Keratinocyte (primary cell): Measurements from ENCODE around the gene NBEA.

Experiments
- EZH2 ChIP-seq: IDR thresholded peaks from one replicate; pipeline ENCODE4 v1.6.1; 2012; ENCODE audit warnings: inconsistent platforms, mild to moderate bottlenecking, low read length, moderate library complexity
- TF ChIP-seq, protein P1 (sequence below), 3 experiments: IDR thresholded peaks in 1 of 3; conservative IDR thresholded peaks in 1 of 3; optimal IDR thresholded peaks in 1 of 3; 2 replicates in 2 of 3; 3 replicates in 1 of 3; pipeline versions ENCODE3 to v1.5.1; 2011; ENCODE audit warnings: low read length in 3 of 3, mild to moderate bottlenecking in 3 of 3, moderate library complexity in 2 of 3, control low read depth in 1 of 3, inconsistent platforms in 1 of 3; ENCODE audit not compliant: insufficient read depth in 2 of 3; ENCODE audit errors: extremely low read depth in 1 of 3

DNA sequence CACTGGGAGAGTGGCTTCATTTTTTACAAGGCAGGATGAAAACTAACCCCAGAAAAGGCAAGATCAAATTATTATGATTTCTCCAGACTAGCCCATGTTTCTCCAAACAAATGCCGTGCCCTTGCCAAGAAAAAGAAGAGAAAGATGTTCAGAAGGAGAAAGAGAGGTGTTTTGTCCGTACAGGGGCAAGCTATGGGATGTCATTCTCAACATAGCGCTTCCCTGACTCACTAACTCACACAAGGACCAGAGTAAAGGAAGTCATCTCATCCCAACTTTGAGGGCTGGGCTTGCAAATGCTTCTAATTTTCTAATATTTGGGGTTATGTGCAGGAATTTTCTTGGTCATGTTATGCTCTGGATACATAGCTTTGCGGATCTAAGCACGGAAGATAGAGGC, 758.6 kb downstream of the NBEA start:
- TF ChIP-seq, protein P1, sequence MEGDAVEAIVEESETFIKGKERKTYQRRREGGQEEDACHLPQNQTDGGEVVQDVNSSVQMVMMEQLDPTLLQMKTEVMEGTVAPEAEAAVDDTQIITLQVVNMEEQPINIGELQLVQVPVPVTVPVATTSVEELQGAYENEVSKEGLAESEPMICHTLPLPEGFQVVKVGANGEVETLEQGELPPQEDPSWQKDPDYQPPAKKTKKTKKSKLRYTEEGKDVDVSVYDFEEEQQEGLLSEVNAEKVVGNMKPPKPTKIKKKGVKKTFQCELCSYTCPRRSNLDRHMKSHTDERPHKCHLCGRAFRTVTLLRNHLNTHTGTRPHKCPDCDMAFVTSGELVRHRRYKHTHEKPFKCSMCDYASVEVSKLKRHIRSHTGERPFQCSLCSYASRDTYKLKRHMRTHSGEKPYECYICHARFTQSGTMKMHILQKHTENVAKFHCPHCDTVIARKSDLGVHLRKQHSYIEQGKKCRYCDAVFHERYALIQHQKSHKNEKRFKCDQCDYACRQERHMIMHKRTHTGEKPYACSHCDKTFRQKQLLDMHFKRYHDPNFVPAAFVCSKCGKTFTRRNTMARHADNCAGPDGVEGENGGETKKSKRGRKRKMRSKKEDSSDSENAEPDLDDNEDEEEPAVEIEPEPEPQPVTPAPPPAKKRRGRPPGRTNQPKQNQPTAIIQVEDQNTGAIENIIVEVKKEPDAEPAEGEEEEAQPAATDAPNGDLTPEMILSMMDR (optimal IDR thresholded peaks at IDR 0.05 in 1 of 3, IDR thresholded peaks at IDR 0.05 in 1 of 3, conservative IDR thresholded peaks at IDR 0.05 in 1 of 3; ENCODE audit: extremely low read depth in 1 of 3, insufficient read depth in 2 of 3, low read length in 3 of 3), result no peak
- TF ChIP-seq EZH2, result no peak
